Right lobe of liver (tissue), 6 donors: ENCODE data around the gene THYN1. TPM values are rescaled to one million over a fixed set of nuclear protein-coding genes. Genes with fewer than 3 reads are reported as not detected.

Experiments
- ATAC-seq, 4 donors: fragments of 200-7000 bp; cut with Tn5 transposase; one replicate each; pipeline ENCODE4 v1.9.1; 2020; ENCODE audit warnings: mild to moderate bottlenecking in 4 of 4, moderate library complexity in 4 of 4
- DNase-seq, 3 donors: peaks; one replicate each; pipeline ENCODE4 v3.0.0-alpha.2; 2020
- H3K27ac ChIP-seq, 3 donors: fragments of 200-600 bp; one replicate each; pipeline ENCODE4 v1.8.0; 2022
- H3K27me3 ChIP-seq, 2 donors: fragments of 200-600 bp; one replicate each; pipeline ENCODE4 v1.8.0; 2022
- H3K36me3 ChIP-seq, 4 donors: fragments of 200-600 bp; sonication (generic) in 1 of 4; one replicate each; pipeline versions ENCODE4 v1.5.1 to v1.8.0; 2017 to 2022; ENCODE audit warnings: control low read depth in 1 of 4
- H3K4me1 ChIP-seq, 4 donors: fragments of 200-600 bp; sonication (generic) in 1 of 4; one replicate each; pipeline versions ENCODE4 v1.5.1 to v1.8.0; 2017 to 2022; ENCODE audit warnings: control low read depth in 1 of 4
- H3K4me3 ChIP-seq, 3 donors: fragments of 200-600 bp; one replicate each; pipeline ENCODE4 v1.8.0; 2022
- H3K9me3 ChIP-seq, 4 donors: fragments of 200-600 bp; sonication (generic) in 1 of 4; one replicate each; pipeline versions ENCODE4 v1.5.1 to v1.8.0; 2017 to 2022; ENCODE audit warnings: control low read depth in 1 of 4
- CTCF ChIP-seq, 4 donors: fragments of 200-600 bp in 3 of 4; fragments of 450-650 bp in 1 of 4; IDR thresholded peaks; one replicate each; pipeline versions ENCODE4 v1.5.1 to v1.8.0; 2016 to 2022; ENCODE audit warnings: antibody characterized with exemption in 4 of 4, mild to moderate bottlenecking in 2 of 4
- POLR2A ChIP-seq: fragments of 450-650 bp; IDR thresholded peaks from one replicate; pipeline ENCODE4 v1.6.1; 2017; ENCODE audit warnings: antibody characterized with exemption, mild to moderate bottlenecking
- WGBS: methylation state at CpG from one replicate; pipeline ENCODE4 v1.1.6; 2018; ENCODE audit warnings: low coverage, low lambda C conversion rate; ENCODE audit not compliant: insufficient coverage; ENCODE audit errors: missing lambda C conversion rate; 5-methylcytosine and 5-hydroxymethylcytosine counted together
- intact Hi-C, 2 donors: fragments of 100-400 bp; cut with DNase I; formaldehyde crosslinking; loops; one replicate each; pipeline versions ENCODE4 v1.11.2 to v1.14.1; 2022
- total RNA-seq, 6 experiments: library from RNA; depleted of rRNA in 2 of 6; stranded (reverse); fragments of >200 nt in 2 of 6; fragmentation: NEBNext Ultra II Directional in 3 of 6; extraction: Animal tissue kit (Norgen Biotek cat#: 25700) in 3 of 6; gene quantifications; one replicate each; pipeline versions ENCODE4 v1.1.0 to v1.2.4, GENCODE V29; 2016 to 2023
- donor health status: DM: no; HTN: yes; CAD: no.
- donor health status: DM: no; HTN: no; CAD: no.
- donor health status: DM: no; HTN: no; CAD: no.
- donor health status: DM: no; HTN: yes; CAD: no.
- donor health status: DM: no; HTN: yes; CAD: no.

THYN1 gene
- total RNA-seq, 6 experiments from 2014 or later = 11.7 to 39.2 (median 20.6) TPM

- Histone ChIP-seq H3K36me3 (peaks cover 0 to 73% (median 12%) of the 10 kb centered on the region in 4 donors), H3K9me3 (no peaks in the 10 kb centered on the region), H3K27me3 (no peaks in the 10 kb centered on the region), H3K4me1 (no peaks in the 10 kb centered on the region), H3K4me3 (no peak overlapping the region), H3K27ac (no peak overlapping the region)
- DNase-seq = peak in 1 of 3 donors; percentile 71
- WGBS = 24% methylated on average over 9 of the region's 9 CpGs
- ATAC-seq = peak in 1 of 4 donors; percentile 52
- TF ChIP-seq POLR2A = no peak
- TF ChIP-seq CTCF (IDR thresholded peaks at IDR 0.05) = no peak
- intact Hi-C loops = no loop called here
Measured at GRCh38 chr11:134242376-134242775, 10.8 kb downstream of the THYN1 start.

GRCh38 chr11:134240592-134240991, 12.6 kb downstream of the THYN1 start:
- intact Hi-C loops = no loop called here
- no peak for ATAC-seq
- peaks cover 0 to 58% (median 11%) of the 10 kb centered on the region in 4 donors for H3K36me3 ChIP-seq

GRCh38 chr11:134238956-134239355, 14.2 kb downstream of the THYN1 start:
- H3K27ac ChIP-seq = no peak overlapping the region
- intact Hi-C loops = no loop called here
- H3K4me1 ChIP-seq = peaks cover 0 to 10% (median 5%) of the 10 kb centered on the region in 4 donors
- H3K36me3 ChIP-seq = peaks cover 0 to 45% (median 7%) of the 10 kb centered on the region in 4 donors
- H3K4me3 ChIP-seq = no peak overlapping the region
- TF ChIP-seq CTCF (IDR thresholded peaks at IDR 0.05) (no peak), POLR2A (no peak)
- H3K9me3 ChIP-seq = no peaks in the 10 kb centered on the region
- DNase-seq = no peak
- no peak for ATAC-seq
- 95% methylated on average over 4 of the region's 5 CpGs for WGBS
- H3K27me3 ChIP-seq = no peaks in the 10 kb centered on the region

More at GRCh38 chr11:134240592-134240991, 12.6 kb downstream of the THYN1 start:
- Histone ChIP-seq H3K4me1 (peaks cover 0 to 3% (median under 1%) of the 10 kb centered on the region in 4 donors), H3K27me3 (no peaks in the 10 kb centered on the region), H3K9me3 (no peaks in the 10 kb centered on the region), H3K27ac (no peak overlapping the region), H3K4me3 (no peak overlapping the region)
- no peak for DNase-seq
- WGBS = 64% methylated on average over 5 of the region's 6 CpGs
- TF ChIP-seq CTCF (IDR thresholded peaks at IDR 0.05) = no peak
- TF ChIP-seq POLR2A = no peak

- peaks cover 0 to 31% (median 5%) of the 10 kb centered on the region in 4 donors for H3K36me3 ChIP-seq
- H3K4me1 ChIP-seq = peaks cover 0 to 15% (median 6%) of the 10 kb centered on the region in 4 donors
- WGBS = 51% methylated on average over 2 of the region's 11 CpGs
- intact Hi-C loops = no loop called here
- no peak overlapping the region for H3K4me3 ChIP-seq
- H3K9me3 ChIP-seq = no peaks in the 10 kb centered on the region
- ATAC-seq = peak in 1 of 4 donors; percentile 20
- TF ChIP-seq CTCF (IDR thresholded peaks at IDR 0.05) (no peak), POLR2A (no peak)
- H3K27ac ChIP-seq = no peak overlapping the region
- H3K27me3 ChIP-seq = no peaks in the 10 kb centered on the region
- no peak for DNase-seq
Measured at GRCh38 chr11:134237557-134237922, 15.6 kb downstream of the THYN1 start.
